Keratinocyte (primary cell): ENCODE data around the gene BCAS3. TPM values are rescaled to one million over a fixed set of nuclear protein-coding genes. Genes with fewer than 3 reads are reported as not detected.

Experiments
- DNase-seq: peaks from one replicate; pipeline ENCODE4 v3.0.0-alpha.2; 2011; ENCODE audit warnings: low read depth, missing footprints, low spot score
- FAIRE-seq: peaks from 2 replicates; lab custom pipeline; 2011; peaks lifted over from hg19 to GRCh38; lab: Jason Lieb, UNC
- H2AFZ ChIP-seq: 2 replicates; pipeline ENCODE4 v1.6.0; 2012; ENCODE audit warnings: low read length, control low read depth, inconsistent platforms; ENCODE audit not compliant: control insufficient read depth
- H3K27ac ChIP-seq: 2 replicates; pipeline ENCODE4 v1.5.1; 2011; ENCODE audit warnings: low read length; ENCODE audit not compliant: control insufficient read depth, insufficient read depth
- H3K27me3 ChIP-seq: 3 replicates; pipeline ENCODE4 v1.6.0; 2011; ENCODE audit warnings: low read length; ENCODE audit not compliant: control insufficient read depth, insufficient read depth; ENCODE audit errors: extremely low read depth
- H3K36me3 ChIP-seq, 2 experiments: 2 replicates in 1 of 2; 3 replicates in 1 of 2; pipeline ENCODE4 v1.5.1; 2011; ENCODE audit warnings: low read length in 2 of 2, mild to moderate bottlenecking in 1 of 2; ENCODE audit not compliant: control insufficient read depth in 2 of 2, insufficient read depth in 2 of 2; ENCODE audit errors: extremely low read depth in 1 of 2
- H3K4me1 ChIP-seq: 3 replicates; pipeline ENCODE4 v1.5.1; 2011; ENCODE audit warnings: low read length; ENCODE audit not compliant: control insufficient read depth, insufficient read depth; ENCODE audit errors: extremely low read depth
- H3K4me2 ChIP-seq: 3 replicates; pipeline ENCODE4 v1.6.0; 2011; ENCODE audit warnings: low read depth, low read length; ENCODE audit not compliant: control insufficient read depth, insufficient read depth; ENCODE audit errors: extremely low read depth
- H3K4me3 ChIP-seq, 3 experiments: fragments of 200-600 bp in 1 of 3; sonication (generic) in 1 of 3; 2 replicates in 2 of 3; 3 replicates in 1 of 3; pipeline ENCODE4 v1.5.1; 2011 to 2016; ENCODE audit warnings: low read length in 3 of 3, mild to moderate bottlenecking in 3 of 3, control low read depth in 2 of 3, inconsistent platforms in 1 of 3, low read depth in 1 of 3, mixed read lengths in 1 of 3, mixed run types in 1 of 3, moderate library complexity in 1 of 3; ENCODE audit not compliant: control insufficient read depth in 2 of 3, insufficient read depth in 2 of 3; ENCODE audit errors: extremely low read depth in 1 of 3
- H3K79me2 ChIP-seq: 2 replicates; pipeline ENCODE4 v1.6.0; 2012; ENCODE audit warnings: low read length; ENCODE audit not compliant: control insufficient read depth, insufficient read depth
- H3K9ac ChIP-seq: 3 replicates; pipeline ENCODE4 v1.6.0; 2011; ENCODE audit warnings: low read length; ENCODE audit not compliant: control insufficient read depth, insufficient read depth; ENCODE audit errors: extremely low read depth
- H3K9me1 ChIP-seq: 3 replicates; pipeline ENCODE4 v1.6.0; 2011; ENCODE audit warnings: low read length; ENCODE audit not compliant: control insufficient read depth, insufficient read depth; ENCODE audit errors: extremely low read depth
- H3K9me3 ChIP-seq: 2 replicates; pipeline ENCODE4 v1.5.1; 2012; ENCODE audit warnings: low read depth, low read length; ENCODE audit not compliant: control insufficient read depth
- H4K20me1 ChIP-seq: 3 replicates; pipeline ENCODE4 v1.6.0; 2011; ENCODE audit warnings: low read length; ENCODE audit not compliant: control insufficient read depth, insufficient read depth; ENCODE audit errors: extremely low read depth
- EZH2 ChIP-seq: IDR thresholded peaks from one replicate; pipeline ENCODE4 v1.6.1; 2012; ENCODE audit warnings: inconsistent platforms, mild to moderate bottlenecking, low read length, moderate library complexity
- dilution Hi-C: fragments of 300-500 bp; cut with MboI; formaldehyde crosslinking; loops from one replicate; pipeline ENCODE4 v1.7.0; 2020; ENCODE audit warnings: low sequenced_read_pairs; ENCODE audit not compliant: extremely low pct_ligation_motif_present
- polyA plus RNA-seq, 5 experiments: library from polyadenylated mRNA; depleted of rRNA in 3 of 5; stranded (reverse) in 3 of 5; stranded (forward) in 1 of 5; unstranded in 1 of 5; fragments of >200 nt; gene quantifications; 1 replicate in 1 of 5; 2 replicates in 3 of 5; 3 replicates in 1 of 5; pipeline versions ENCODE4 v1.2.1 to v1.2.3, GENCODE V29; 2011 to 2012; ENCODE audit warnings: missing spikeins in 2 of 5, low read depth in 1 of 5, low replicate concordance in 1 of 5
- TF ChIP-seq, protein P1 (sequence below), 3 experiments: IDR thresholded peaks in 1 of 3; conservative IDR thresholded peaks in 1 of 3; optimal IDR thresholded peaks in 1 of 3; 2 replicates in 2 of 3; 3 replicates in 1 of 3; pipeline versions ENCODE3 to v1.5.1; 2011; ENCODE audit warnings: low read length in 3 of 3, mild to moderate bottlenecking in 3 of 3, moderate library complexity in 2 of 3, control low read depth in 1 of 3, inconsistent platforms in 1 of 3; ENCODE audit not compliant: insufficient read depth in 2 of 3; ENCODE audit errors: extremely low read depth in 1 of 3

The BCAS3 gene
- polyA plus RNA-seq, 1 donor (not counting 4 experiments of a cell fraction or from before 2014, with no cell fraction given) = 11.8 TPM

DNA sequence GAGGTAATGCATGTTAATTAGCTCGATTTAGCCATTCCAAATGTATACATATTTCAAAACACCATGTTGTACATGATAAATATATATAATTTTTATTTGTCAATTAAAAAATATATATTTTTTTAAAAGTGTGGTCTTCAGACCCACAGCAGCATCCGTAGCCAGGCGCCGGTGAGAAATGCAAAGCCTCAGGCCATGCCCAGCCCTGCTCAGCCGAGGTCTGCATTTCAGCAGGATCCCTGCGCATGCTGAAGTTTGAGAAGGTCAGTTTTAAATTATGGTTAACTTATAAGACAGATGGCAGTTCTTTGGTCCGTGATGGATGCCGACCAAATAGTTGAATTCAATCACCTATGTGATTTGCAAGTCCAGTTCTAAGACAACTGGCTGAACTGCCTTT is 694.0 kb downstream of the BCAS3 start:
- dilution Hi-C loops = no loop called here
- no peak overlapping the region for H3K4me2 ChIP-seq
- H3K9ac ChIP-seq = no peak overlapping the region
- H4K20me1 ChIP-seq = no peaks in the 10 kb centered on the region
- H3K9me3 ChIP-seq = no peaks in the 10 kb centered on the region
- no peaks in the 10 kb centered on the region for H3K79me2 ChIP-seq
- H3K36me3 ChIP-seq = no peaks in the 10 kb centered on the region
- H3K9me1 ChIP-seq = no peaks in the 10 kb centered on the region
- FAIRE-seq (no peak), DNase-seq (no peak)
- TF ChIP-seq, protein P1, sequence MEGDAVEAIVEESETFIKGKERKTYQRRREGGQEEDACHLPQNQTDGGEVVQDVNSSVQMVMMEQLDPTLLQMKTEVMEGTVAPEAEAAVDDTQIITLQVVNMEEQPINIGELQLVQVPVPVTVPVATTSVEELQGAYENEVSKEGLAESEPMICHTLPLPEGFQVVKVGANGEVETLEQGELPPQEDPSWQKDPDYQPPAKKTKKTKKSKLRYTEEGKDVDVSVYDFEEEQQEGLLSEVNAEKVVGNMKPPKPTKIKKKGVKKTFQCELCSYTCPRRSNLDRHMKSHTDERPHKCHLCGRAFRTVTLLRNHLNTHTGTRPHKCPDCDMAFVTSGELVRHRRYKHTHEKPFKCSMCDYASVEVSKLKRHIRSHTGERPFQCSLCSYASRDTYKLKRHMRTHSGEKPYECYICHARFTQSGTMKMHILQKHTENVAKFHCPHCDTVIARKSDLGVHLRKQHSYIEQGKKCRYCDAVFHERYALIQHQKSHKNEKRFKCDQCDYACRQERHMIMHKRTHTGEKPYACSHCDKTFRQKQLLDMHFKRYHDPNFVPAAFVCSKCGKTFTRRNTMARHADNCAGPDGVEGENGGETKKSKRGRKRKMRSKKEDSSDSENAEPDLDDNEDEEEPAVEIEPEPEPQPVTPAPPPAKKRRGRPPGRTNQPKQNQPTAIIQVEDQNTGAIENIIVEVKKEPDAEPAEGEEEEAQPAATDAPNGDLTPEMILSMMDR (optimal IDR thresholded peaks at IDR 0.05 in 1 of 3, IDR thresholded peaks at IDR 0.05 in 1 of 3, conservative IDR thresholded peaks at IDR 0.05 in 1 of 3; ENCODE audit: extremely low read depth in 1 of 3, insufficient read depth in 2 of 3, low read length in 3 of 3) = no peak
- no peak for TF ChIP-seq EZH2
- no peak overlapping the region for H2AFZ ChIP-seq
- no peak overlapping the region for H3K4me3 ChIP-seq
- no peaks in the 10 kb centered on the region for H3K4me1 ChIP-seq
- H3K27ac ChIP-seq = no peak overlapping the region
- no peaks in the 10 kb centered on the region for H3K27me3 ChIP-seq

DNA sequence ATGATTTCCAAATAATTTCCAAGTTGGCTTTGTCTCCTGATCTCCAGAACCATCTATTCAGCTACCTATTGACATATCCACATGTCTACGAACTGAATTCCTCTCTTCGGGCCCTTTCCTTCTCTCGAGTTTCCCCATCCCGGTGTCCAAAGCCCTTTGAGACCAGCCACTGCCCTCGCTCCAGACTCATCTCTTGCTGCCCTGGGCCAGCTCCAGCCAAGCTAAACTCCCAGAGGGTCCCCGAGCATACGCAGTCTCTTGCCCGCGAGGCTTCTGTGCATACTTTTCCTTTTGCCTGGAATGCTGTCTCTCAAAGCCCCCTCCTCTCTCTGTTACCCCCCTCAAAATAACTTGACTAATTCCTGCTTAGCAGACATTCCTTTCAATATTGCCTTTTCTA is 694.8 kb downstream of the BCAS3 start:
- no peaks in the 10 kb centered on the region for H3K27me3 ChIP-seq
- dilution Hi-C loops = no loop called here
- no peak overlapping the region for H3K4me2 ChIP-seq
- H4K20me1 ChIP-seq = no peaks in the 10 kb centered on the region
- H3K36me3 ChIP-seq = no peaks in the 10 kb centered on the region
- no peak overlapping the region for H3K4me3 ChIP-seq
- H3K4me1 ChIP-seq = no peaks in the 10 kb centered on the region
- no peaks in the 10 kb centered on the region for H3K9me1 ChIP-seq
- no peak overlapping the region for H2AFZ ChIP-seq
- no peaks in the 10 kb centered on the region for H3K79me2 ChIP-seq
- H3K9ac ChIP-seq = no peak overlapping the region
- H3K9me3 ChIP-seq = no peaks in the 10 kb centered on the region
- TF ChIP-seq, protein P1 (optimal IDR thresholded peaks at IDR 0.05 in 1 of 3, IDR thresholded peaks at IDR 0.05 in 1 of 3, conservative IDR thresholded peaks at IDR 0.05 in 1 of 3; ENCODE audit: extremely low read depth in 1 of 3, insufficient read depth in 2 of 3, low read length in 3 of 3) = no peak
- no peak for TF ChIP-seq EZH2
- no peak overlapping the region for H3K27ac ChIP-seq
- DNase-seq (no peak), FAIRE-seq (no peak)
